HCT116 (cell line): Measurements from ENCODE around the gene SNX20.

Experiments
- CTCF ChIP-seq, 3 experiments: fragments of 200-600 bp in 1 of 3; sonication (generic) in 1 of 3; IDR thresholded peaks in 2 of 3; conservative IDR thresholded peaks in 1 of 3; 2 replicates each; pipeline ENCODE4 v1.5.1; 2012 to 2017; ENCODE audit warnings: low read depth in 2 of 3, low read length in 2 of 3, antibody characterized with exemption in 1 of 3, borderline replicate concordance in 1 of 3, control low read depth in 1 of 3, mild to moderate bottlenecking in 1 of 3, mixed read lengths in 1 of 3, mixed run types in 1 of 3, moderate library complexity in 1 of 3; ENCODE audit not compliant: insufficient read depth in 1 of 3
- JUND ChIP-seq: IDR thresholded peaks from 2 replicates; pipeline ENCODE4 v1.6.1; 2012
- POLR2AphosphoS5 ChIP-seq: IDR thresholded peaks from 2 replicates; pipeline ENCODE4 v1.6.1; 2011; ENCODE audit warnings: mild to moderate bottlenecking, low read depth, low read length, moderate library complexity
- RAD21 ChIP-seq: IDR thresholded peaks from 2 replicates; pipeline ENCODE4 v1.6.1; 2012; ENCODE audit warnings: low read depth, mild to moderate bottlenecking
- SP1 ChIP-seq: IDR thresholded peaks from 2 replicates; pipeline ENCODE4 v1.6.1; 2012; ENCODE audit warnings: low read depth
- TCF7L2 ChIP-seq: IDR thresholded peaks from 2 replicates; pipeline ENCODE4 v1.7.0; 2011; ENCODE audit warnings: borderline replicate concordance, inconsistent platforms; ENCODE audit not compliant: insufficient read depth, insufficient read length; ENCODE audit errors: extremely low read depth
- YY1 ChIP-seq: IDR thresholded peaks from 2 replicates; pipeline ENCODE4 v1.6.1; 2011; ENCODE audit warnings: low read length, low read depth, moderate library complexity, mild to moderate bottlenecking; ENCODE audit not compliant: insufficient replicate concordance; ENCODE audit errors: extremely low read depth
- ZBTB33 ChIP-seq: IDR thresholded peaks from 2 replicates; pipeline ENCODE4 v1.6.1; 2011; ENCODE audit warnings: mild to moderate bottlenecking, low read length, moderate library complexity; ENCODE audit not compliant: insufficient replicate concordance; ENCODE audit errors: extremely low read depth
- TF ChIP-seq, protein P1 (sequence below): IDR thresholded peaks from 2 replicates; pipeline ENCODE4 v1.6.1; 2012

GRCh38 chr16:50719401-50720337 lies 38.6 kb upstream of the SNX20 start:
- TF ChIP-seq TCF7L2: no peak
- no peak for TF ChIP-seq CTCF (IDR thresholded peaks at IDR 0.05 in 2 of 3, conservative IDR thresholded peaks at IDR 0.05 in 1 of 3; ENCODE audit: borderline replicate concordance in 1 of 3, insufficient read depth in 1 of 3, low read depth in 2 of 3, low read length in 2 of 3)
- TF ChIP-seq POLR2AphosphoS5: no peak
- no peak for TF ChIP-seq RAD21
- no peak for TF ChIP-seq ZBTB33
- TF ChIP-seq JUND: no peak
- no peak for TF ChIP-seq YY1
- TF ChIP-seq, protein P1, sequence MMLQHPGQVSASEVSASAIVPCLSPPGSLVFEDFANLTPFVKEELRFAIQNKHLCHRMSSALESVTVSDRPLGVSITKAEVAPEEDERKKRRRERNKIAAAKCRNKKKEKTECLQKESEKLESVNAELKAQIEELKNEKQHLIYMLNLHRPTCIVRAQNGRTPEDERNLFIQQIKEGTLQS: no peak
- no peak for TF ChIP-seq SP1
